Heart left ventricle (tissue), 16 donors: ENCODE data around the gene FOXA2. TPM values are rescaled to one million over a fixed set of nuclear protein-coding genes. Genes with fewer than 3 reads are reported as not detected.

ENCODE experiments used
- ATAC-seq, 4 donors: fragments of 200-7000 bp; cut with Tn5 transposase; one replicate each; pipeline ENCODE4 v1.9.1; 2020 to 2022; ENCODE audit warnings: moderate library complexity in 4 of 4, mild to moderate bottlenecking in 3 of 4, moderate number of reproducible peaks in 1 of 4
- DNase-seq, 5 donors: peaks; one replicate each; pipeline ENCODE4 v3.0.0-alpha.2; 2020
- H3K27ac ChIP-seq, 12 donors: fragments of 200-600 bp; sonication (generic) in 4 of 12; one replicate each; pipeline versions ENCODE4 v1.5.0 to v1.8.0; 2016 to 2022; ENCODE audit warnings: mild to moderate bottlenecking in 2 of 12
- H3K27me3 ChIP-seq, 9 donors: fragments of 200-600 bp; sonication (generic) in 2 of 9; one replicate each; pipeline versions ENCODE4 v1.5.1 to v1.8.0; 2016 to 2022; ENCODE audit warnings: mild to moderate bottlenecking in 3 of 9
- H3K36me3 ChIP-seq, 9 donors: fragments of 200-600 bp; sonication (generic) in 2 of 9; one replicate each; pipeline versions ENCODE4 v1.5.0 to v1.8.0; 2018 to 2022; ENCODE audit warnings: mild to moderate bottlenecking in 2 of 9
- H3K4me1 ChIP-seq, 12 donors: fragments of 200-600 bp; sonication (generic) in 4 of 12; one replicate each; pipeline versions ENCODE4 v1.5.0 to v1.8.0; 2016 to 2022; ENCODE audit warnings: mild to moderate bottlenecking in 3 of 12
- H3K4me3 ChIP-seq, 12 donors: fragments of 200-600 bp; sonication (generic) in 4 of 12; one replicate each; pipeline versions ENCODE4 v1.5.0 to v1.8.0; 2017 to 2022; ENCODE audit warnings: mild to moderate bottlenecking in 9 of 12, moderate library complexity in 4 of 12
- H3K9me3 ChIP-seq, 12 donors: fragments of 200-600 bp; sonication (generic) in 4 of 12; one replicate each; pipeline versions ENCODE4 v1.5.0 to v1.8.0; 2016 to 2022; ENCODE audit warnings: mild to moderate bottlenecking in 1 of 12
- POLR2A ChIP-seq, 2 donors: fragments of 450-650 bp; IDR thresholded peaks; one replicate each; pipeline ENCODE4 v1.6.1; 2017; ENCODE audit warnings: antibody characterized with exemption in 2 of 2, mild to moderate bottlenecking in 2 of 2, moderate library complexity in 2 of 2
- WGBS, 4 donors: extraction: QIAGEN DNeasy Blood & Tissue Kit in 2 of 4; methylation state at CpG; one replicate each; pipeline versions ENCODE4 v1.1.5 to v1.1.7; 2013 to 2018; 5-methylcytosine and 5-hydroxymethylcytosine counted together
- intact Hi-C, 10 donors: fragments of 100-400 bp; cut with DNase I; formaldehyde crosslinking; loops; one replicate each; pipeline versions ENCODE4 v1.11.1 to v1.14.2; 2022
- polyA plus RNA-seq, 2 donors: library from polyadenylated mRNA; stranded (reverse); fragments of 200-250 nt; gene quantifications; one replicate each; pipeline ENCODE4 v1.2.3, GENCODE V29; 2013
- total RNA-seq, 9 donors: library from RNA; depleted of rRNA in 2 of 9; stranded (reverse); fragments of >200 nt in 2 of 9; fragmentation: NEBNext Ultra II Directional in 3 of 9; extraction: Animal tissue kit (Norgen Biotek cat#: 25700) in 3 of 9; gene quantifications; one replicate each; pipeline versions ENCODE4 v1.1.0 to v1.2.4, GENCODE V29; 2016 to 2023
- TF ChIP-seq, protein P1 (sequence below), 12 donors: fragments of 200-600 bp; sonication (generic) in 4 of 12; IDR thresholded peaks; one replicate each; pipeline versions ENCODE4 v1.5.0 to v1.8.0; 2018 to 2022; ENCODE audit warnings: antibody characterized with exemption in 12 of 12, mild to moderate bottlenecking in 5 of 12
- donor health status: ischemic (EF 13 %, LVEDD 7.1; RV severe dilation, severe dysfunction).
- donor health status: healthy with polysubstance abuse.
- donor health status: DM: no; HTN: yes; CAD: no.
- donor health status: DM: no; HTN: no; CAD: no.
- donor health status: ischemic (EF 25% LVEDD 6.9; RV normal size, moderate dysfunction).
- donor health status: ischemic (EF 25% LVEDD 5.7; RV mildly dilated, moderate dysfunction).
- donor health status: healthy.
- donor health status: DM: yes; HTN: yes; CAD: no.
- donor health status: ischemic (EF 35%, LVEDD 5.7; RV mildly dilated, moderate dysfunction).
- donor health status: nonischemic (EF 11% LVEDD 7.7; RV severe dilation, severe dysfunction).
- donor health status: DM: yes; HTN: yes; CAD: no.
- donor health status: PGD.
- donor health status: ischemic (EF 29% LVEDD 5.4; RV normal size, mild dysfunction).
- donor health status: nonischemic (EF 23%, LVEDD 6.1; RV moderate dilation, normal function).

The FOXA2 gene
- total and polyA plus RNA-seq, 11 donors: not detected

DNA sequence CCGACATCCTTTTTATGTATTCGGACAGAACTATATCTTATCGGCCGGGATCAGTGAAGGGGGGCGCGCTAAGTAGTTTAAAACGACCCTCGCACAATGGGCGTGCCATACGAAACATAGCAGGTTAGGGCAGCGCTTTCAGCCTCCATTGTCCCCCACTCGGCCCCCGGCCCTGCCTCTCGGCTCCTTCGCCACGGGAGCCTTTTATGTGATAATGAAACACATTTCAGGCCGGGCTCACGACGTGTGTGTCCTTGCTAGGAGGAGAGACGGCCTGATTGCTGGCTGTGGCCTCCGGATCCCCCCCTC is 5.3 kb downstream of the FOXA2 start:
- H3K36me3 ChIP-seq: no peaks in the 10 kb centered on the region
- TF ChIP-seq, protein P1, sequence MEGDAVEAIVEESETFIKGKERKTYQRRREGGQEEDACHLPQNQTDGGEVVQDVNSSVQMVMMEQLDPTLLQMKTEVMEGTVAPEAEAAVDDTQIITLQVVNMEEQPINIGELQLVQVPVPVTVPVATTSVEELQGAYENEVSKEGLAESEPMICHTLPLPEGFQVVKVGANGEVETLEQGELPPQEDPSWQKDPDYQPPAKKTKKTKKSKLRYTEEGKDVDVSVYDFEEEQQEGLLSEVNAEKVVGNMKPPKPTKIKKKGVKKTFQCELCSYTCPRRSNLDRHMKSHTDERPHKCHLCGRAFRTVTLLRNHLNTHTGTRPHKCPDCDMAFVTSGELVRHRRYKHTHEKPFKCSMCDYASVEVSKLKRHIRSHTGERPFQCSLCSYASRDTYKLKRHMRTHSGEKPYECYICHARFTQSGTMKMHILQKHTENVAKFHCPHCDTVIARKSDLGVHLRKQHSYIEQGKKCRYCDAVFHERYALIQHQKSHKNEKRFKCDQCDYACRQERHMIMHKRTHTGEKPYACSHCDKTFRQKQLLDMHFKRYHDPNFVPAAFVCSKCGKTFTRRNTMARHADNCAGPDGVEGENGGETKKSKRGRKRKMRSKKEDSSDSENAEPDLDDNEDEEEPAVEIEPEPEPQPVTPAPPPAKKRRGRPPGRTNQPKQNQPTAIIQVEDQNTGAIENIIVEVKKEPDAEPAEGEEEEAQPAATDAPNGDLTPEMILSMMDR (IDR thresholded peaks at IDR 0.05): no peak
- TF ChIP-seq POLR2A (IDR thresholded peaks at IDR 0.05): no peak
- no peak overlapping the region for H3K27ac ChIP-seq
- intact Hi-C loops: no loop called here
- H3K9me3 ChIP-seq: no peaks in the 10 kb centered on the region
- H3K27me3 ChIP-seq: peaks cover 75 to 100% (median 98%) of the 10 kb centered on the region in 9 donors
- DNase-seq: no peak
- H3K4me3 ChIP-seq: no peak overlapping the region
- H3K4me1 ChIP-seq: peaks cover 0 to 46% (median 7%) of the 10 kb centered on the region in 12 donors
- 2 to 4% (median 2%) methylated on average over 20 to 21 of the region's 21 CpGs for WGBS, 4 donors
- no peak for ATAC-seq

DNA sequence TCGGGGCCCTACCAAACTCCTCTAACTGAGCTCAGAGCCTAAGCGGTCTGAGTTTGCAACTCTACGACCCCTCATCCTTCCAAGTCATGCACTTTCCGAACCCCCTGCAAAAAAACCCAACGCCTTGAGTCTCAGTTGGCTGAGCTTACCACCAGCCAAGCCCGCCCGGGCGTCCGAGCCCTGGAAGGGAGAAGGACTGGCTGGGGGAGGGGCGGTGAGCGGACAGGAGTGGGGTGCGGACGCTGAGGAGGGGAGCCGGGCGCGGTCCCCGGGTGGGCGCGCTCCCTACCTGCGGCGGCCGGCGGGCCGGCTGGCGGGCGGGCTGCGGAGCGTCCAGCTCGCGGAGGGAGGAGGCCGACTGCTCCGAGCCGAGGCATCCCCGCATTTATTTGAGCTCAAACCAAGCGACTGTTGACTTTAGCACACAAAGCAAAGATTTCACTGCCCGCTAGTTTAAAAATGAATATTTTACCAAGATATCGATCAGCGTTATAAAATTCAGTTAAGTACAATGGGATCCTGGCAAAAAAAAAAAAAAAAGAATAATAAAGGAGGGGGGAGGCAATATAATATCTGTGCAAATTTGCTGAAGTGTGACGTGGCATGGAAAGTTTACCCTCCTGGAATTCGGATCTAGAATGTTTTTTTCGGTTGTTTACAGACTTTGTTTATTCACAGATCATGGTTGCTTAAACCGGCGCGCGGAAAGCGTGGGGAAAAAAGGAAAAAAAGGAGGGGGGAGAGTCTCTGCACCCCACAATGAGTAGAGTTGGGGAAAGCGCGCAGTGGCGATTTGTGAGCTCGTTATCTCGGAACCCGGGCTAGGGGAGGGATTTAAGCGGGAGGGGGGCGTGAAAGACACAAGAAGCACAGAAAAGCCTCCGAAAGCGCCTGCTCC is 5.9 kb downstream of the FOXA2 start:
- Histone ChIP-seq H3K36me3 (no peaks in the 10 kb centered on the region), H3K9me3 (no peaks in the 10 kb centered on the region), H3K27ac (no peak overlapping the region), H3K4me3 (no peak overlapping the region), H3K4me1 (peaks cover 0 to 40% (median 6%) of the 10 kb centered on the region in 12 donors), H3K27me3 (peaks cover 69 to 100% (median 95%) of the 10 kb centered on the region in 9 donors)
- no peak for DNase-seq
- intact Hi-C loops: no loop called here
- 2 to 4% (median 3%) methylated on average over 49 to 56 of the region's 56 CpGs for WGBS, 4 donors
- no peak for TF ChIP-seq POLR2A (IDR thresholded peaks at IDR 0.05)
- TF ChIP-seq, protein P1 (IDR thresholded peaks at IDR 0.05): no peak
- no peak for ATAC-seq

DNA sequence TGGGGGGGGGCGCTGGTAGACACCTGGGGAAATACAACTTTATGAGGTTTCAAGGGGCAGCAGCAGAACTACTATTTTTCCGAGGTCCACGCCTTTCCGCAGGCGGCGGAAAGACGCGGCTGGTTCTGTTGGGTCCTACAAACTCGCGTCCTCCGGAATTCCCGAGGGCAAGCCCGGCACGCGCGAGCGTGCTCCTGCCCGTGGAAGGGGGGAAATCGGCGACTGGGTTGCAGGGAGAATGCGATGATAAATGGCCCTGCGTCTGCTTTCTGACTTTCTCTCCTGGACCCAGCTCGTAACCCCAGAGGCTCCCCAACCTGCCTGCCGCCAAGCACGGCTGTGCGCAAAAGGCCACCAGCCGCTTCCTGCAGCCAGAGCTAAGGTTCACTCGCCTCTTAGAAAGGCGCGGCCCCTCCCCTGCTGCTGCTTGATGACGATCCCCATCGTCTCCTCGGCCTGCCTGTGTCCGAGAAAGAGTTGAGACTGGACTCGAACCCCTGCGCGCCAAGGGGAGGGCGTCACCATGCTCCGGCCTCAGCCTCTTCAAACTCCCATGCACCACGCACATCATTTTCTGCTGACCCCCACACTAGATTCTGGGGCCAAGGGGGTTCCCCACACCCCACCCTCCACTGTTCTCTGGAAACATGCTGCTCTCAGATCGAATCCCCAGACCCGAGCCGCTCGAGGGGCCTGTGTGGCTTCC is 6.7 kb downstream of the FOXA2 start:
- 2 to 5% (median 4%) methylated on average over 32 to 44 of the region's 44 CpGs for WGBS, 4 donors
- peaks cover 0 to 32% (median 1%) of the 10 kb centered on the region in 12 donors for H3K4me1 ChIP-seq
- no peak for TF ChIP-seq POLR2A (IDR thresholded peaks at IDR 0.05)
- TF ChIP-seq, protein P1 (IDR thresholded peaks at IDR 0.05): no peak
- no peak for ATAC-seq
- no peaks in the 10 kb centered on the region for H3K9me3 ChIP-seq
- intact Hi-C loops: no loop called here
- no peaks in the 10 kb centered on the region for H3K36me3 ChIP-seq
- H3K27ac ChIP-seq: no peak overlapping the region
- DNase-seq: no peak
- no peak overlapping the region for H3K4me3 ChIP-seq
- peaks cover 66 to 100% (median 97%) of the 10 kb centered on the region in 9 donors for H3K27me3 ChIP-seq
